Spinal cord (tissue), 10 donors: ENCODE results near the gene GRIP1. TPM values are rescaled to one million over a fixed set of nuclear protein-coding genes. Genes with fewer than 3 reads are reported as not detected.

Experiments
- DNase-seq, 6 donors: peaks; one replicate each; pipeline versions ENCODE4 v3.0.0 to v3.0.0-alpha.2; 2013 to 2015; ENCODE audit warnings: low spot score in 6 of 6, low read depth in 4 of 6
- H3K27ac ChIP-seq: one replicate; pipeline ENCODE4 v1.5.1; 2013; ENCODE audit warnings: low read depth, low read length, control low read depth
- H3K27me3 ChIP-seq: one replicate; pipeline ENCODE4 v1.6.1; 2013; ENCODE audit warnings: low read length; ENCODE audit not compliant: control insufficient read depth, insufficient read depth
- H3K36me3 ChIP-seq: one replicate; pipeline ENCODE4 v1.6.1; 2013; ENCODE audit warnings: low read length; ENCODE audit not compliant: control insufficient read depth, insufficient read depth
- H3K4me1 ChIP-seq: one replicate; pipeline ENCODE4 v1.6.1; 2013; ENCODE audit warnings: low read length; ENCODE audit not compliant: control insufficient read depth, insufficient read depth
- H3K4me3 ChIP-seq: one replicate; pipeline ENCODE4 v1.5.1; 2013; ENCODE audit warnings: low read depth, low read length, control low read depth
- H3K9me3 ChIP-seq: one replicate; pipeline ENCODE4 v1.6.1; 2013; ENCODE audit warnings: low read length; ENCODE audit not compliant: control insufficient read depth, insufficient read depth
- WGBS: methylation state at CpG from one replicate; pipeline ENCODE4 v1.1.5; 2013; ENCODE audit warnings: missing lambda C conversion rate; ENCODE audit not compliant: insufficient coverage; 5-methylcytosine and 5-hydroxymethylcytosine counted together
- polyA plus RNA-seq, 2 donors: library from polyadenylated mRNA; unstranded; fragments of 120-200 nt; gene quantifications; one replicate each; pipeline ENCODE4 v1.2.1, GENCODE V29; 2013; ENCODE audit not compliant: insufficient read length in 2 of 2
- total RNA-seq, 2 donors: library from RNA; depleted of rRNA in 1 of 2; stranded (reverse); fragments of 120-200 nt in 1 of 2; fragments of >200 nt in 1 of 2; gene quantifications; one replicate each; pipeline versions ENCODE4 v1.2.3 to v1.2.4, GENCODE V29; 2013 to 2014
- donor health status: healthy.

Gene GRIP1
- total and polyA plus RNA-seq, 4 donors: 25.1 to 33.4 (median 29.9) TPM

GRCh38 chr12:66662179-66662578 is 16.7 kb downstream of the GRIP1 start:
- no peaks in the 10 kb centered on the region for H3K9me3 ChIP-seq
- H3K27ac ChIP-seq: no peak overlapping the region
- no peaks in the 10 kb centered on the region for H3K27me3 ChIP-seq
- DNase-seq: no peak
- H3K4me1 ChIP-seq: no peaks in the 10 kb centered on the region
- no peaks in the 10 kb centered on the region for H3K36me3 ChIP-seq
- H3K4me3 ChIP-seq: no peak overlapping the region

- Histone ChIP-seq H3K9me3 (no peaks in the 10 kb centered on the region), H3K4me3 (no peak overlapping the region), H3K27me3 (no peaks in the 10 kb centered on the region), H3K36me3 (no peaks in the 10 kb centered on the region), H3K4me1 (no peaks in the 10 kb centered on the region), H3K27ac (no peak overlapping the region)
- WGBS: no CpG with 5 or more reads among the region's 2 CpGs
- no peak for DNase-seq
Observed at GRCh38 chr12:66661357-66661756, 17.5 kb downstream of the GRIP1 start.

GRCh38 chr12:66653796-66654195 is 25.1 kb downstream of the GRIP1 start:
- H3K27ac ChIP-seq: no peak overlapping the region
- no peak for DNase-seq
- no peaks in the 10 kb centered on the region for H3K4me1 ChIP-seq
- no peaks in the 10 kb centered on the region for H3K9me3 ChIP-seq
- H3K36me3 ChIP-seq: no peaks in the 10 kb centered on the region
- H3K27me3 ChIP-seq: no peaks in the 10 kb centered on the region
- WGBS: 33% methylated on average over 1 of the region's 1 CpG
- no peak overlapping the region for H3K4me3 ChIP-seq

- Histone ChIP-seq H3K4me1 (no peaks in the 10 kb centered on the region), H3K27me3 (no peaks in the 10 kb centered on the region), H3K27ac (no peak overlapping the region), H3K4me3 (no peak overlapping the region), H3K36me3 (no peaks in the 10 kb centered on the region), H3K9me3 (no peaks in the 10 kb centered on the region)
- 66% methylated on average over 3 of the region's 10 CpGs for WGBS
- DNase-seq: peak in 2 of 6 donors; percentile 39 to 59
Observed at GRCh38 chr12:66648033-66648735, 30.7 kb downstream of the GRIP1 start.

GRCh38 chr12:66647034-66647691 is 31.7 kb downstream of the GRIP1 start:
- H3K36me3 ChIP-seq: no peaks in the 10 kb centered on the region
- H3K27ac ChIP-seq: no peak overlapping the region
- no peak for DNase-seq
- WGBS: no CpG with 5 or more reads among the region's 5 CpGs
- no peaks in the 10 kb centered on the region for H3K27me3 ChIP-seq
- H3K4me3 ChIP-seq: no peak overlapping the region
- no peaks in the 10 kb centered on the region for H3K9me3 ChIP-seq
- no peaks in the 10 kb centered on the region for H3K4me1 ChIP-seq

- Histone ChIP-seq H3K27me3 (no peaks in the 10 kb centered on the region), H3K4me3 (no peak overlapping the region), H3K4me1 (no peaks in the 10 kb centered on the region), H3K36me3 (no peaks in the 10 kb centered on the region), H3K27ac (no peak overlapping the region), H3K9me3 (no peaks in the 10 kb centered on the region)
- no CpG with 5 or more reads among the region's 1 CpG for WGBS
- no peak for DNase-seq
Observed at GRCh38 chr12:66644151-66644550, 34.7 kb downstream of the GRIP1 start.

GRCh38 chr12:66640691-66641460 is 38.0 kb downstream of the GRIP1 start:
- H3K36me3 ChIP-seq: no peaks in the 10 kb centered on the region
- no peak overlapping the region for H3K4me3 ChIP-seq
- no peak for DNase-seq
- H3K27ac ChIP-seq: no peak overlapping the region
- no peaks in the 10 kb centered on the region for H3K27me3 ChIP-seq
- no peaks in the 10 kb centered on the region for H3K4me1 ChIP-seq
- H3K9me3 ChIP-seq: no peaks in the 10 kb centered on the region
- WGBS: no CpG with 5 or more reads among the region's 2 CpGs

- H3K27me3 ChIP-seq: no peaks in the 10 kb centered on the region
- no peak overlapping the region for H3K4me3 ChIP-seq
- DNase-seq: no peak
- H3K4me1 ChIP-seq: no peaks in the 10 kb centered on the region
- H3K9me3 ChIP-seq: no peaks in the 10 kb centered on the region
- H3K27ac ChIP-seq: no peak overlapping the region
- H3K36me3 ChIP-seq: no peaks in the 10 kb centered on the region
- WGBS: no CpG with 5 or more reads among the region's 2 CpGs
Observed at GRCh38 chr12:66638666-66639065, 40.2 kb downstream of the GRIP1 start.

GRCh38 chr12:66637699-66638301 is 41.1 kb downstream of the GRIP1 start:
- H3K4me1 ChIP-seq: no peaks in the 10 kb centered on the region
- H3K36me3 ChIP-seq: no peaks in the 10 kb centered on the region
- H3K27ac ChIP-seq: no peak overlapping the region
- H3K27me3 ChIP-seq: no peaks in the 10 kb centered on the region
- peak in 2 of 6 donors; percentile 38 to 89 for DNase-seq
- WGBS: no CpG with 5 or more reads among the region's 3 CpGs
- no peaks in the 10 kb centered on the region for H3K9me3 ChIP-seq
- H3K4me3 ChIP-seq: no peak overlapping the region
